Gastroesophageal sphincter (tissue), 4 donors: Measurements from ENCODE around the gene DGKZ. TPM values are rescaled to one million over a fixed set of nuclear protein-coding genes. Genes with fewer than 3 reads are reported as not detected.

Source experiments
- ATAC-seq: fragments of 150-250 bp; one replicate; pipeline ENCODE4 v1.9.1; 2016; ENCODE audit warnings: mild to moderate bottlenecking, moderate library complexity
- H3K27ac ChIP-seq, 4 donors: fragments of 200-600 bp; sonication (generic) in 3 of 4; 1 replicate in 3 of 4; 2 replicates in 1 of 4; pipeline ENCODE4 v1.5.1; 2016 to 2019
- H3K27me3 ChIP-seq: fragments of 200-600 bp; sonication (generic); one replicate; pipeline ENCODE4 v1.5.1; 2019
- H3K36me3 ChIP-seq, 2 donors: fragments of 200-600 bp; sonication (generic); one replicate each; pipeline ENCODE4 v1.5.1; 2019; ENCODE audit warnings: control low read depth in 1 of 2
- H3K4me1 ChIP-seq, 3 donors: fragments of 200-600 bp; sonication (generic); 1 replicate in 2 of 3; 2 replicates in 1 of 3; pipeline ENCODE4 v1.5.1; 2016 to 2019; ENCODE audit warnings: control low read depth in 2 of 3
- H3K4me3 ChIP-seq, 2 donors: fragments of 200-600 bp; sonication (generic); one replicate each; pipeline ENCODE4 v1.5.1; 2019; ENCODE audit warnings: mild to moderate bottlenecking in 1 of 2, moderate library complexity in 1 of 2
- H3K9me3 ChIP-seq, 3 donors: fragments of 200-600 bp; sonication (generic); one replicate each; pipeline ENCODE4 v1.5.1; 2017 to 2019; ENCODE audit warnings: control low read depth in 2 of 3
- CTCF ChIP-seq, 4 experiments: fragments of 200-600 bp in 2 of 4; fragments of 450-650 bp in 2 of 4; sonication (generic) in 1 of 4; IDR thresholded peaks; one replicate each; pipeline ENCODE4 v1.5.1; 2017 to 2019; ENCODE audit warnings: antibody characterized with exemption in 4 of 4, mild to moderate bottlenecking in 2 of 4, moderate library complexity in 2 of 4
- EP300 ChIP-seq: sonication (generic); formaldehyde crosslinking; IDR thresholded peaks from one replicate; pipeline ENCODE4 v1.6.1; 2017; ENCODE audit warnings: antibody characterized with exemption, mild to moderate bottlenecking
- POLR2A ChIP-seq, 2 donors: fragments of 450-650 bp; IDR thresholded peaks; one replicate each; pipeline ENCODE4 v1.6.1; 2017; ENCODE audit warnings: antibody characterized with exemption in 2 of 2, mild to moderate bottlenecking in 2 of 2, moderate library complexity in 1 of 2
- POLR2AphosphoS5 ChIP-seq: sonication (generic); formaldehyde crosslinking; IDR thresholded peaks from one replicate; pipeline ENCODE4 v1.6.1; 2017; ENCODE audit warnings: antibody characterized with exemption
- WGBS, 2 donors: methylation state at CpG; one replicate each; pipeline ENCODE4 v1.1.5; 2018; ENCODE audit warnings: low coverage in 1 of 2; 5-methylcytosine and 5-hydroxymethylcytosine counted together
- total RNA-seq, 4 donors: library from RNA; depleted of rRNA; stranded (reverse); fragments of >200 nt; gene quantifications; one replicate each; pipeline ENCODE4 v1.1.0, GENCODE V29; 2016

DGKZ gene
- total RNA-seq, 4 donors from 2014 or later: 39.2 to 78.8 (median 46.5) TPM

GRCh38 chr11:46351606-46352005 lies 4.3 kb downstream of the DGKZ start:
- H3K9me3 ChIP-seq: no peaks in the 10 kb centered on the region
- H3K27ac ChIP-seq: peak overlapping the region in 1 of 4 donors; percentile 13
- H3K4me1 ChIP-seq: peaks cover 0 to 68% (median 28%) of the 10 kb centered on the region in 3 donors
- H3K4me3 ChIP-seq: no peak overlapping the region
- TF ChIP-seq POLR2A (IDR thresholded peaks at IDR 0.05): no peak
- no peak for TF ChIP-seq CTCF (IDR thresholded peaks at IDR 0.05)
- no peak for TF ChIP-seq EP300
- no peak for TF ChIP-seq POLR2AphosphoS5
- no peak for ATAC-seq
- H3K36me3 ChIP-seq: peaks cover 0 to 7% of the 10 kb centered on the region in 2 donors
- H3K27me3 ChIP-seq: no peaks in the 10 kb centered on the region
- 64 to 100% methylated on average over 1 to 3 of the region's 5 CpGs for WGBS, 2 donors

GRCh38 chr11:46352063-46352841 lies 5.0 kb downstream of the DGKZ start:
- H3K4me3 ChIP-seq: no peak overlapping the region
- H3K9me3 ChIP-seq: no peaks in the 10 kb centered on the region
- peak overlapping the region in 2 of 4 donors; percentile 13 to 43 for H3K27ac ChIP-seq
- H3K27me3 ChIP-seq: no peaks in the 10 kb centered on the region
- H3K36me3 ChIP-seq: peaks cover 0 to 8% of the 10 kb centered on the region in 2 donors
- no peak for ATAC-seq
- WGBS, 2 donors: 50 to 57% methylated on average over 1 to 3 of the region's 33 CpGs
- no peak for TF ChIP-seq POLR2AphosphoS5
- peak in 3 of 4 experiments; percentile 66 to 90 (median 75) for TF ChIP-seq CTCF (IDR thresholded peaks at IDR 0.05)
- TF ChIP-seq EP300: no peak
- TF ChIP-seq POLR2A (IDR thresholded peaks at IDR 0.05): no peak
- peaks cover 0 to 63% (median 24%) of the 10 kb centered on the region in 3 donors for H3K4me1 ChIP-seq

- Histone ChIP-seq H3K27me3 (no peaks in the 10 kb centered on the region), H3K4me3 (no peak overlapping the region), H3K27ac (no peak overlapping the region), H3K4me1 (peaks cover 0 to 52% (median 18%) of the 10 kb centered on the region in 3 donors), H3K36me3 (peaks cover 0 to 8% of the 10 kb centered on the region in 2 donors), H3K9me3 (no peaks in the 10 kb centered on the region)
- 39% methylated on average over 5 of the region's 9 CpGs; no CpG with 5 or more reads in 1 of the 2 donors for WGBS, 2 donors
- ATAC-seq: no peak
- TF ChIP-seq POLR2AphosphoS5 (no peak), POLR2A (IDR thresholded peaks at IDR 0.05) (no peak), CTCF (IDR thresholded peaks at IDR 0.05) (no peak), EP300 (no peak)
Observed at GRCh38 chr11:46353698-46354097, 6.4 kb downstream of the DGKZ start.

- no peak overlapping the region for H3K27ac ChIP-seq
- 40 to 89% methylated on average over 1 to 4 of the region's 7 CpGs for WGBS, 2 donors
Observed at GRCh38 chr11:46356924-46357482, 9.7 kb downstream of the DGKZ start.

More at GRCh38 chr11:46356924-46357482, 9.7 kb downstream of the DGKZ start:
- no peaks in the 10 kb centered on the region for H3K9me3 ChIP-seq
- ATAC-seq: no peak
- H3K36me3 ChIP-seq: peaks cover 0 to 8% of the 10 kb centered on the region in 2 donors
- H3K4me3 ChIP-seq: no peak overlapping the region
- H3K27me3 ChIP-seq: no peaks in the 10 kb centered on the region
- TF ChIP-seq POLR2A (IDR thresholded peaks at IDR 0.05) (no peak), POLR2AphosphoS5 (no peak), CTCF (IDR thresholded peaks at IDR 0.05) (no peak)
- peaks cover 0 to 35% (median 18%) of the 10 kb centered on the region in 3 donors for H3K4me1 ChIP-seq
